SJSA1 (cell line): ENCODE results near the gene RASAL2. TPM values are rescaled to one million over a fixed set of nuclear protein-coding genes. Genes with fewer than 3 reads are reported as not detected.

Experiments
- DNase-seq, 2 experiments: peaks; one replicate each; pipeline ENCODE4 v3.0.0-alpha.2; 2015 to 2020; ENCODE audit warnings: low spot score in 2 of 2, low read depth in 1 of 2
- H3K27ac ChIP-seq: fragments of 250-450 bp; sonication (Bioruptor Pico); 2 replicates; pipeline ENCODE4 v1.5.1; 2020; ENCODE audit warnings: mild to moderate bottlenecking, moderate library complexity
- H3K27me3 ChIP-seq: fragments of 250-450 bp; sonication (Bioruptor Pico); replicated peaks from 2 replicates; pipeline ENCODE4 v1.5.1; 2020; ENCODE audit warnings: mild to moderate bottlenecking, moderate library complexity
- H3K36me3 ChIP-seq: fragments of 250-450 bp; sonication (Bioruptor Pico); 2 replicates; pipeline ENCODE4 v1.5.1; 2020; ENCODE audit warnings: mild to moderate bottlenecking
- H3K4me1 ChIP-seq: fragments of 250-450 bp; sonication (Bioruptor Pico); replicated peaks from 2 replicates; pipeline ENCODE4 v1.6.1; 2021; ENCODE audit warnings: mild to moderate bottlenecking
- H3K4me3 ChIP-seq: fragments of 250-450 bp; sonication (Bioruptor Pico); 2 replicates; pipeline ENCODE4 v1.5.1; 2020; ENCODE audit warnings: mild to moderate bottlenecking
- H3K9me3 ChIP-seq: fragments of 250-450 bp; sonication (Bioruptor Pico); replicated peaks from 2 replicates; pipeline ENCODE4 v1.5.1; 2020; ENCODE audit warnings: mild to moderate bottlenecking
- total RNA-seq: library from RNA; depleted of rRNA; stranded (reverse); fragments of >200 nt; shearing (Covaris generic); gene quantifications from 2 replicates; pipeline ENCODE4 v1.2.3, GENCODE V29; 2014

The RASAL2 gene
- total RNA-seq, 1 experiment from 2014 or later = 25.4 TPM

GRCh38 chr1:178352790-178353416 is 259.0 kb downstream of the RASAL2 start:
- no peaks in the 10 kb centered on the region for H3K9me3 ChIP-seq

GRCh38 chr1:178353524-178353923 is 259.6 kb downstream of the RASAL2 start:
- Histone ChIP-seq H3K4me1 (0 out of 2 replicates have a peak, but pooled peaks cover 4% of the 10 kb centered on the region), H3K9me3 (no peaks in the 10 kb centered on the region), H3K36me3 (no peaks in the 10 kb centered on the region), H3K27me3 (no peaks in the 10 kb centered on the region), H3K4me3 (no peak overlapping the region), H3K27ac (no peak overlapping the region)
- no peak for DNase-seq

More at GRCh38 chr1:178352790-178353416, 259.0 kb downstream of the RASAL2 start:
- no peaks in the 10 kb centered on the region for H3K36me3 ChIP-seq
- no peak for DNase-seq
- H3K27ac ChIP-seq = no peak overlapping the region
- 0 out of 2 replicates have a peak, but pooled peaks cover 4% of the 10 kb centered on the region for H3K4me1 ChIP-seq
- H3K27me3 ChIP-seq = no peaks in the 10 kb centered on the region
- H3K4me3 ChIP-seq = no peak overlapping the region

- no peaks in the 10 kb centered on the region for H3K36me3 ChIP-seq
- no peaks in the 10 kb centered on the region for H3K27me3 ChIP-seq
- H3K4me3 ChIP-seq = no peak overlapping the region
- no peak for DNase-seq
- H3K27ac ChIP-seq = no peak overlapping the region
- H3K9me3 ChIP-seq = no peaks in the 10 kb centered on the region
- H3K4me1 ChIP-seq = 0 out of 2 replicates have a peak, but pooled peaks cover 4% of the 10 kb centered on the region
Observed at GRCh38 chr1:178354816-178355215, 260.9 kb downstream of the RASAL2 start.

- no peaks in the 10 kb centered on the region for H3K9me3 ChIP-seq
- 0 out of 2 replicates have a peak, but pooled peaks cover 4% of the 10 kb centered on the region for H3K4me1 ChIP-seq
- no peaks in the 10 kb centered on the region for H3K36me3 ChIP-seq
- H3K27me3 ChIP-seq = no peaks in the 10 kb centered on the region
- no peak overlapping the region for H3K4me3 ChIP-seq
- no peak overlapping the region for H3K27ac ChIP-seq
- DNase-seq = no peak
Observed at GRCh38 chr1:178356299-178356698, 262.4 kb downstream of the RASAL2 start.

GRCh38 chr1:178358456-178358855 is 264.6 kb downstream of the RASAL2 start:
- Histone ChIP-seq H3K9me3 (no peaks in the 10 kb centered on the region), H3K36me3 (no peaks in the 10 kb centered on the region), H3K4me1 (0 out of 2 replicates have a peak, but pooled peaks cover 4% of the 10 kb centered on the region), H3K27ac (no peak overlapping the region), H3K4me3 (no peak overlapping the region), H3K27me3 (no peaks in the 10 kb centered on the region)
- no peak for DNase-seq

GRCh38 chr1:178360421-178360820 is 266.5 kb downstream of the RASAL2 start:
- no peaks in the 10 kb centered on the region for H3K9me3 ChIP-seq
- H3K4me1 ChIP-seq = no peaks in the 10 kb centered on the region
- H3K27ac ChIP-seq = no peak overlapping the region
- DNase-seq = no peak
- no peak overlapping the region for H3K4me3 ChIP-seq
- H3K36me3 ChIP-seq = no peaks in the 10 kb centered on the region
- H3K27me3 ChIP-seq = no peaks in the 10 kb centered on the region

- Histone ChIP-seq H3K27ac (no peak overlapping the region), H3K4me3 (no peak overlapping the region), H3K27me3 (no peaks in the 10 kb centered on the region), H3K4me1 (no peaks in the 10 kb centered on the region), H3K9me3 (no peaks in the 10 kb centered on the region), H3K36me3 (no peaks in the 10 kb centered on the region)
- no peak for DNase-seq
Observed at GRCh38 chr1:178361847-178362246, 267.9 kb downstream of the RASAL2 start.

- Histone ChIP-seq H3K9me3 (no peaks in the 10 kb centered on the region), H3K36me3 (no peaks in the 10 kb centered on the region), H3K4me3 (no peak overlapping the region), H3K27me3 (no peaks in the 10 kb centered on the region), H3K27ac (no peak overlapping the region), H3K4me1 (no peaks in the 10 kb centered on the region)
- no peak for DNase-seq
Observed at GRCh38 chr1:178362747-178363146, 268.8 kb downstream of the RASAL2 start.

- no peaks in the 10 kb centered on the region for H3K4me1 ChIP-seq
- no peak for DNase-seq
- no peak overlapping the region for H3K4me3 ChIP-seq
- H3K36me3 ChIP-seq = no peaks in the 10 kb centered on the region
- no peaks in the 10 kb centered on the region for H3K27me3 ChIP-seq
- no peaks in the 10 kb centered on the region for H3K9me3 ChIP-seq
- H3K27ac ChIP-seq = no peak overlapping the region
Observed at GRCh38 chr1:178364782-178365181, 270.9 kb downstream of the RASAL2 start.

- Histone ChIP-seq H3K27ac (no peak overlapping the region), H3K36me3 (no peaks in the 10 kb centered on the region), H3K4me3 (no peak overlapping the region), H3K4me1 (peaks cover 5% of the 10 kb centered on the region; the same call in 1 of the 2 replicates), H3K27me3 (no peaks in the 10 kb centered on the region), H3K9me3 (no peaks in the 10 kb centered on the region)
- DNase-seq = no peak
Observed at GRCh38 chr1:178367151-178367550, 273.2 kb downstream of the RASAL2 start.

- Histone ChIP-seq H3K4me1 (peaks cover 5% of the 10 kb centered on the region; the same call in 1 of the 2 replicates), H3K27ac (no peak overlapping the region), H3K27me3 (no peaks in the 10 kb centered on the region), H3K4me3 (no peak overlapping the region), H3K36me3 (no peaks in the 10 kb centered on the region), H3K9me3 (no peaks in the 10 kb centered on the region)
- DNase-seq = no peak
Observed at GRCh38 chr1:178368208-178368607, 274.3 kb downstream of the RASAL2 start.

- Histone ChIP-seq H3K4me1 (peaks cover 5% of the 10 kb centered on the region; the same call in 1 of the 2 replicates), H3K4me3 (no peak overlapping the region), H3K27ac (no peak overlapping the region), H3K36me3 (no peaks in the 10 kb centered on the region), H3K9me3 (no peaks in the 10 kb centered on the region), H3K27me3 (no peaks in the 10 kb centered on the region)
- peak in 1 of 2 experiments; percentile 29 for DNase-seq
Observed at GRCh38 chr1:178371235-178371634, 277.3 kb downstream of the RASAL2 start.

- Histone ChIP-seq H3K4me1 (peaks cover 5% of the 10 kb centered on the region; the same call in 1 of the 2 replicates), H3K36me3 (no peaks in the 10 kb centered on the region), H3K4me3 (no peak overlapping the region), H3K27ac (no peak overlapping the region), H3K27me3 (no peaks in the 10 kb centered on the region), H3K9me3 (no peaks in the 10 kb centered on the region)
- no peak for DNase-seq
Observed at GRCh38 chr1:178371933-178372388, 278.1 kb downstream of the RASAL2 start.

- no peak for DNase-seq
- Histone ChIP-seq H3K9me3 (no peaks in the 10 kb centered on the region), H3K27ac (no peak overlapping the region), H3K4me1 (peaks cover 5% of the 10 kb centered on the region; the same call in 1 of the 2 replicates), H3K27me3 (no peaks in the 10 kb centered on the region), H3K4me3 (no peak overlapping the region), H3K36me3 (no peaks in the 10 kb centered on the region)
Observed at GRCh38 chr1:178374016-178374415, 280.1 kb downstream of the RASAL2 start.
